Endothelial cell of umbilical vein (primary cell): ENCODE results near the gene MYH14. TPM values are rescaled to one million over a fixed set of nuclear protein-coding genes. Genes with fewer than 3 reads are reported as not detected.

Experiments
- BruUV-seq: library from RNA; stranded (reverse); fragments of 400-500 nt; replicated peaks from 2 replicates; lab custom pipeline; 2021; lab: Mats Ljungman, UMichigan
- CTCF ChIA-PET: fragments of 300-600, 350-600 bp; sonication (Branson Sonifier 250); formaldehyde crosslinking; loops from one replicate; lab custom pipeline; 2021; ENCODE audit warnings: antibody characterized with exemption, inconsistent platforms; lab: Charles Lee
- POLR2A ChIA-PET: fragments of 300-600, 350-600 bp; sonication (Branson Sonifier 250); formaldehyde crosslinking; loops from one replicate; lab custom pipeline; 2021; ENCODE audit warnings: antibody characterized with exemption, inconsistent platforms; lab: Charles Lee
- DNase-seq: peaks from one replicate; pipeline ENCODE4 v3.0.0-alpha.2; 2011; ENCODE audit warnings: low read depth, low spot score
- FAIRE-seq: peaks from 2 replicates; lab custom pipeline; 2011; peaks lifted over from hg19 to GRCh38; lab: Jason Lieb, UNC
- H2AFZ ChIP-seq: 2 replicates; pipeline ENCODE4 v1.6.0; 2012; ENCODE audit warnings: low read depth, low read length, control low read depth, inconsistent platforms
- H3K27ac ChIP-seq: 2 replicates; pipeline ENCODE4 v1.5.1; 2011; ENCODE audit warnings: low read depth, mild to moderate bottlenecking, control low read depth, low read length, moderate library complexity; ENCODE audit not compliant: insufficient read depth
- H3K27me3 ChIP-seq, 2 experiments: 2 replicates each; pipeline versions ENCODE4 v1.6.0 to v1.6.1; 2011; ENCODE audit warnings: low read length in 2 of 2, mixed read lengths in 1 of 2; ENCODE audit not compliant: control insufficient read depth in 2 of 2, insufficient read depth in 2 of 2
- H3K36me3 ChIP-seq, 2 experiments: 2 replicates in 1 of 2; 3 replicates in 1 of 2; pipeline ENCODE4 v1.5.1; 2011; ENCODE audit warnings: low read length in 2 of 2, mild to moderate bottlenecking in 1 of 2, moderate library complexity in 1 of 2; ENCODE audit not compliant: control insufficient read depth in 2 of 2, insufficient read depth in 2 of 2; ENCODE audit errors: extremely low read depth in 1 of 2
- H3K4me1 ChIP-seq: 3 replicates; pipeline ENCODE4 v1.5.1; 2011; ENCODE audit warnings: mild to moderate bottlenecking, low read length; ENCODE audit not compliant: control insufficient read depth, insufficient read depth; ENCODE audit errors: extremely low read depth
- H3K4me2 ChIP-seq: 2 replicates; pipeline ENCODE4 v1.6.1; 2011; ENCODE audit warnings: low read length, control low read depth, mixed read lengths; ENCODE audit not compliant: insufficient read depth
- H3K4me3 ChIP-seq, 3 experiments: fragments of 200-600 bp in 1 of 3; sonication (generic), shearing (Covaris generic) in 1 of 3; replicated peaks in 1 of 3; 2 replicates each; pipeline ENCODE4 v1.5.1; 2011 to 2016; ENCODE audit warnings: control low read depth in 3 of 3, low read length in 3 of 3, mild to moderate bottlenecking in 2 of 3, inconsistent platforms in 1 of 3, low read depth in 1 of 3, moderate library complexity in 1 of 3; ENCODE audit not compliant: insufficient read depth in 1 of 3
- H3K79me2 ChIP-seq: 2 replicates; pipeline ENCODE4 v1.6.0; 2012; ENCODE audit warnings: low read length, inconsistent platforms; ENCODE audit not compliant: control insufficient read depth, insufficient read depth
- H3K9ac ChIP-seq: replicated peaks from 2 replicates; pipeline ENCODE3; 2011; ENCODE audit warnings: low read length, control low read depth; ENCODE audit not compliant: insufficient read depth; ENCODE audit errors: extremely low read depth
- H3K9me1 ChIP-seq: replicated peaks from 3 replicates; pipeline ENCODE4 v1.6.0; 2011; ENCODE audit warnings: mild to moderate bottlenecking, low read length; ENCODE audit not compliant: control insufficient read depth, insufficient read depth; ENCODE audit errors: extremely low read depth
- H3K9me3 ChIP-seq: replicated peaks from 2 replicates; pipeline ENCODE4 v1.5.1; 2012; ENCODE audit warnings: low read length, inconsistent platforms; ENCODE audit not compliant: control insufficient read depth, insufficient read depth
- H4K20me1 ChIP-seq: replicated peaks from 2 replicates; pipeline ENCODE3; 2011; ENCODE audit warnings: mild to moderate bottlenecking, low read length; ENCODE audit not compliant: control insufficient read depth, insufficient read depth; ENCODE audit errors: extremely low read depth
- CTCF ChIP-seq, 2 donors: IDR thresholded peaks; 1 replicate in 1 of 2; 2 replicates in 1 of 2; pipeline ENCODE4 v1.5.1; 2011; ENCODE audit warnings: low read length in 2 of 2, mild to moderate bottlenecking in 2 of 2, moderate library complexity in 2 of 2, control low read depth in 1 of 2, inconsistent platforms in 1 of 2, low read depth in 1 of 2; ENCODE audit not compliant: insufficient read depth in 1 of 2; ENCODE audit errors: extremely low read depth in 1 of 2
- EZH2 ChIP-seq: IDR thresholded peaks from 2 replicates; pipeline ENCODE4 v1.6.1; 2012; ENCODE audit warnings: borderline replicate concordance, low read depth, mild to moderate bottlenecking, moderate library complexity, low read length, inconsistent platforms; ENCODE audit not compliant: severe bottlenecking
- FOS ChIP-seq: IDR thresholded peaks from 2 replicates; pipeline ENCODE4 v1.6.1; 2011; ENCODE audit warnings: mild to moderate bottlenecking, low read length, moderate library complexity, borderline replicate concordance; ENCODE audit not compliant: insufficient read depth
- GATA2 ChIP-seq: IDR thresholded peaks from 2 replicates; pipeline ENCODE4 v1.7.0; 2011; ENCODE audit warnings: low read depth, mild to moderate bottlenecking, moderate library complexity, mixed read lengths, low read length; ENCODE audit not compliant: insufficient read length, insufficient read depth
- JUN ChIP-seq: IDR thresholded peaks from 2 replicates; pipeline ENCODE4 v1.6.1; 2011; ENCODE audit warnings: borderline replicate concordance, low read depth; ENCODE audit not compliant: insufficient read length, insufficient read depth
- MAX ChIP-seq: IDR thresholded peaks from 2 replicates; pipeline ENCODE4 v1.6.1; 2011; ENCODE audit not compliant: insufficient read depth, insufficient read length
- MYC ChIP-seq: IDR thresholded peaks from one replicate; pipeline ENCODE4 v1.6.1; 2011; ENCODE audit warnings: mild to moderate bottlenecking, low read depth, low read length
- POLR2A ChIP-seq: IDR thresholded peaks from 2 replicates; pipeline ENCODE4 v1.6.1; 2012; ENCODE audit warnings: low read depth, mild to moderate bottlenecking, control low read depth, low read length
- POLR2AphosphoS5 ChIP-seq: IDR thresholded peaks from 2 replicates; pipeline ENCODE4 v1.6.1; 2012; ENCODE audit warnings: low read depth, mild to moderate bottlenecking, control low read depth, low read length, moderate library complexity; ENCODE audit not compliant: insufficient read depth
- dilution Hi-C: fragments of 300-500 bp; cut with MboI; formaldehyde crosslinking; loops from one replicate; pipeline ENCODE4 v1.15.0; 2019; ENCODE audit warnings: low sequenced_read_pairs; ENCODE audit not compliant: extremely low pct_ligation_motif_present
- intact Hi-C: fragments of 100-400 bp; cut with micrococcal nuclease; formaldehyde crosslinking; loops from one replicate; pipeline ENCODE4 v1.10.0; 2022
- polyA plus RNA-seq, 4 experiments: library from polyadenylated mRNA; depleted of rRNA in 3 of 4; stranded (reverse) in 3 of 4; unstranded in 1 of 4; fragments of >200 nt; gene quantifications; 2 replicates each; pipeline versions ENCODE4 v1.2.1 to v1.2.3, GENCODE V29; 2011 to 2012; ENCODE audit warnings: missing spikeins in 1 of 4
- total RNA-seq: library from RNA; stranded (reverse); gene quantifications from 2 replicates; pipeline ENCODE4 v1.2.3, GENCODE V29; 2021

Gene MYH14
- total and polyA plus RNA-seq, 2 donors (not counting 3 experiments of a cell fraction or from before 2014, with no cell fraction given) = 0.13 TPM; not detected in 1

GRCh38 chr19:50320596-50320995 is 117.2 kb downstream of the MYH14 start:
- Histone ChIP-seq H3K4me2 (no peak overlapping the region), H4K20me1 (no peaks in the 10 kb centered on the region), H3K9ac (no peak overlapping the region), H3K4me1 (no peaks in the 10 kb centered on the region), H2AFZ (no peak overlapping the region), H3K27me3 (peaks cover 5 to 6% of the 10 kb centered on the region in 2 experiments), H3K36me3 (no peaks in the 10 kb centered on the region), H3K9me1 (no peaks in the 10 kb centered on the region), H3K9me3 (no peaks in the 10 kb centered on the region), H3K4me3 (no peak overlapping the region), H3K79me2 (no peaks in the 10 kb centered on the region), H3K27ac (no peak overlapping the region)
- BruUV-seq = no TSS peak
- DNase-seq (no peak), FAIRE-seq (no peak)
- CTCF ChIA-PET = no interaction called here
- dilution Hi-C loops = no loop called here
- intact Hi-C loops = no loop called here
- POLR2A ChIA-PET = no interaction called here
- no peak for TF ChIP-seq FOS

- Histone ChIP-seq H3K4me3 (no peak overlapping the region), H3K4me2 (no peak overlapping the region), H3K9me3 (no peaks in the 10 kb centered on the region), H4K20me1 (no peaks in the 10 kb centered on the region), H2AFZ (no peak overlapping the region), H3K9ac (no peak overlapping the region), H3K36me3 (no peaks in the 10 kb centered on the region), H3K27ac (no peak overlapping the region), H3K4me1 (no peaks in the 10 kb centered on the region), H3K9me1 (no peaks in the 10 kb centered on the region), H3K27me3 (peaks cover 9 to 10% of the 10 kb centered on the region in 2 experiments), H3K79me2 (no peaks in the 10 kb centered on the region)
- TF ChIP-seq POLR2AphosphoS5 (no peak), JUN (no peak), GATA2 (no peak), CTCF (IDR thresholded peaks at IDR 0.05; ENCODE audit: extremely low read depth in 1 of 2, insufficient read depth in 1 of 2, low read depth in 1 of 2, low read length in 2 of 2) (no peak), POLR2A (no peak), MAX (no peak), FOS (no peak), EZH2 (no peak), MYC (no peak)
- POLR2A ChIA-PET = no interaction called here
- BruUV-seq = no TSS peak
- no peak for DNase-seq
- FAIRE-seq = no peak
- dilution Hi-C loops = no loop called here
- CTCF ChIA-PET = no interaction called here
- intact Hi-C loops = no loop called here
Observed at GRCh38 chr19:50321831-50322230, 118.4 kb downstream of the MYH14 start.
